HG02970 (cell line): Measurements from ENCODE around the gene TAS2R40.
"Not testable (repeated sequence)": the region's sequence is repeated elsewhere in the genome, so short reads cannot be mapped to it uniquely, and the experiment has no call there.

Source experiments
- ATAC-seq: cut with Tn5 transposase; IDR thresholded peaks from one replicate; pipeline ENCODE4 v1.9.1; 2021; ENCODE audit warnings: mild to moderate bottlenecking, moderate library complexity, moderate number of reproducible peaks; ENCODE audit not compliant: unreplicated experiment, low FRiP score

TAS2R40 gene

GRCh38 chr7:143221737-143222136 lies at the start of gene TAS2R40:
TAS2R40 (plus strand) TSS chr7:143222037; CDS start chr7:143222079, 42 bp downstream.
- ATAC-seq: no peak

DNA sequence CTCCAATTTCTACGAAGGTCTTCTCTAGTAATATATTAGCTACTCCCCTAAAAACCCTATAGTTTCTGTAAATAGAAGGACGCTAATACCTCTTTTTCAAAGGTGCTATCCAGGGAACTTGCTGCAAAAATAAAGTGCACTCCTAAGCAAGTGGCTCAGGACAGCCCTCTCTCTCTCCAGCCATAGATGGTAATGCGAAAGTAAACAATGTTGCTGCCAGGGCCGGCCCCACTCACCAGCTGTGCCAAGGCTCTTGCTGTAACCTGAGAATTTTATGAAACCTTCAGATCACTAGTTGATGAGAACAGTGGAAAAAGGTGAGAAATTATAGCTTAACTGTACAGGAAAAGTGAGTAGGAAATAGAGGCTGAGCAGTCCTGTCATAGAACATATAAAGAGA lies 49.5 kb upstream of the TAS2R40 start:
- ATAC-seq: no peak

DNA sequence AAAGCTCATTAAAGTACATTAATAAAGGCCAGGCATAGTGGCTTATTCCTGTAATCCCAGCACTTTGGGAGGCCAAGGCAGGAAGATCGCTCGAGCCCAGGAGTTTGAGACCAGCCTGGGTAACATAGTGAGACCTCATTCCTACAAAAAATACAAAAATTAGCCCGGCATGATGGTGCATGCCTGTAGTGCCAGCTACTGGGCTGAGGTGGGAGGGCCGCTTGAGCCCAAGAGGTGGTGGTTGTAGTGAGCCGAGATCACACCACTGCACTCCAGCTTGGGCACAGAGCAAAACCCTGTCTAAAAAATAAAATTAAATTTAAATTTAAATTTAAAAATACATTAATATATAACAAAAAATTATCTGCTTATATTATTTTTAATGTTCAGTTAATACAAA lies 45.7 kb upstream of the TAS2R40 start:
- ATAC-seq: no peak

DNA sequence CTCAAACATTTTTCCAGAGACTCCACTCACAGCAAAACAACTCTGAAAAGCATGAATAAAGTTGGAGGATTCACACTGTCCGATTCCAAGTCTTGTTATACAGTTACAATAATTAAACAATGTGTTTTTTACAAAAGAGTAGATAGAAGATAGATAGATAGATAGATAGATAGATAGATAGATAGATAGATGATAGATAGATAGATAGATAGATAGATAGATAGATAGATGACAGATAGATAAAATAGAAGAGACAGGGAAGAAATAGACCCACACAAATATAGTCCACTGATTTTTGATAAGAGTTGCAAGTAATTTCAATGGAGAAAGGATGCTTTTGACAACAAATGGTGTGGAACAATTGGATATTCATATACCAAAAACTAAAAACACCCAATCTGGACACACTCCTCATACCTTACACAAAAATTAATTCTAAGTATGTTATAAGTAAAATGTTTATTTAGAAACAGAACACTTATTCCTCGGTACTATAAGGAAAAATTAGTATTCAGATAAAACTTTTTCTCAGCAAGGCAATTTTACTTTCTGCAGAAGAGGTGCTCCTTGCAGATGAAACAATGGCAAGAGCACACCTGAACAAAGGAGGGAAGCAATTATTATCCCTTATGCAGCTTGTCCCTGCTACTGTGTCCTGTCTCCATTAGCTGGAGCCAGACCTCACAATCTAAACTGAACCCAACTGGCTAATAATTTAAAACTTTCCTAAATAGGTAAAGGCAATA lies 44.3 kb upstream of the TAS2R40 start:
- no peak for ATAC-seq

- not testable (repeated sequence) for ATAC-seq
These were observed 41.1 kb upstream of the TAS2R40 start for GRCh38 chr7:143180771-143181170.

DNA sequence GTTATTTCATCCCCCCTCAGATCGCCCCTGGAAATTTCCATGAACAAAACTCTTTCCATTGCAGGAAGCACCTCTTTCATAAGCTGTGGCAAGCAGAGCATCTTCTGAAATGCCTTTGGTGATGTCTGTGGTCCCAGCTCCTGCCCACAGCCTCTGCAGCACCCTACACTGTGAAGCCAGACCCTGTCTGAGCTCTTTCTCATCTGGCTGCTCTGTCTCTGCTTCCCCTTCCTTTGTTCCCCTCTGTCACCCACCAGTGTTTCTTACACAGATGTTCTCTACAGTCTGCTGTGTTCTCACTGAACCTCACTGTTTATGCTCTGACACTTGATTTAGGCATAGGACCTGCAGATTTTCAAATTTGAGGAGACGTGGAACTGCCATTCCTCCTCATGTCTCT lies 40.5 kb upstream of the TAS2R40 start:
- no peak for ATAC-seq

DNA sequence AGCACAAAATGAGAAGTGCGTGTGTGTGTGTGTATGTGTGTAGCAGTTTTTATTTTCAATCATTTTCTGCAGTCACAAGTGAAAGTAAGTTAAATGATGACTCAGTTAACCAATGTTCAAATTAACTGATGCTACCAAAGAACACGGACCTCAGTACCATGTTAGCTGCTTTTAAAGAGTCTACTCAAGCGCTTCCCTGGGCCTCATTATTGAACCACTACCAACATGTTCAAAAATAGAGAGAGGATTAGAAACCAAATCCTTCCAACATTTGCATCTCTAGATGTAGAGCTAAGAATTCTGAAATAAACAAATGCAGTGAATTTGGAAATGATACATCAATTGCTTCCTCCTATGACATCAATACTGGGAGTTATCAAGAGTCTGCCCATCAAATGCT lies 38.8 kb upstream of the TAS2R40 start, which contains the start of gene TAS2R39:
TSS of gene TAS2R39 (plus strand) at position 396 of the 400 bp plus-strand sequence. CDS start at position 396, 0 bp downstream.
- ATAC-seq: no peak

GRCh38 chr7:143185551-143185950 lies 36.3 kb upstream of the TAS2R40 start:
- no peak for ATAC-seq

- ATAC-seq: no peak
These were observed 32.8 kb upstream of the TAS2R40 start for GRCh38 chr7:143188994-143189393.

DNA sequence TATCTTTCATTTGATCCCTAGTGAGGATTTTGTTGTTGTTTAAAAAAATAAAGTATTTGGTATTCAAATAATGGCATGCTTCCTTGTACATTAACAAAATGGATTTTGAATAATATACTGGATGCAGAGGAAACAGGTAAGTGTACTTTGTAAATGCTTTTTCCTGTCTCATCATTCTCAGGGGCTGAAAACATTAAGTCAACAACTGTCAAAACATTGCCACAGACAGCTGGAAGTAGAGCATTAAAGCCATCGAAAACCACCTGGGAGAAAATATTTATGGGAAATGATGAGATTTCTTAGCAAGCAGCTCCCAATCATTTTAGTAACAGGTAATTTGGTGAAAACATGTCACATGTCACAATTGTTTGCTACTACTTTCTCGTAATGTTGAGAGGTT lies 28.0 kb upstream of the TAS2R40 start:
- ATAC-seq: no peak

- no peak for ATAC-seq
These were observed 22.8 kb upstream of the TAS2R40 start for GRCh38 chr7:143199040-143199439.

DNA sequence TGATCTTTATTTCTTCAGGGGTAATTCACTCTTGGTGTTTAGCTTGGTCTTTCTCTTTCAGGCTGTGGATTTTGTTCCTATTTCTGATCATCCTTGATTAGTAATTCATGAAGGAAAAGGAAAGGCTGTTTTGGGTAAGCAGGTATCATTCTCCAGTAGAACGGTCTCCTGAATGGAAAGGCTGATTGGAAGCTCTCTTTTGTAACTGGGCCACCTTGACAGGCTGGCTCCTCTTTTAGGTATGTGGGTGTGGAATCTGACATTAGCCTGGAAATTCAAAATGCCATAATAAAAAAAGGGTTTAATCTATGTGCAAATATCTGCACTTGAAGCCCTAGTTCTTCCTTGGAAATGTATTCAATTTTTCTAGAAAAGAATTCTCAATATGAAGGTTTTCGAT lies 19.7 kb upstream of the TAS2R40 start:
- no peak for ATAC-seq

DNA sequence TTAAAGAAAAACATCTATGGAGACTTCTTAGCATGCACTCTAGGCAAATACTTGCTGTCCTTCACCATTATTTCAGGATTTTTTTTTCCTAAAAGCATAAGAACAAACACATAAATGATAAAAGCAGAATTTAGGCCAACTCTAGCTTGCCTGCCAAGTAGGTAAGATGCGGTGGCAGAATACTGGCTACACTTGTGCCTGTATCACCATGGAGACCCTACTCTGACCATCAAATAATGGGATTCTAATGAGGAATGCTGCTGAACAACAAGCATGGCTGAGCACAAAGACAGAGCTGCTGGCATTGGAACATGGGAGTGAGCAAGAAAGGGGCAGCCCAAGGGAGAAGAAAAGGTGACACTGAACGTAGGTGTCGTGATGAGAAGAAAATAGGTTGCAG lies 18.5 kb upstream of the TAS2R40 start:
- ATAC-seq: no peak

DNA sequence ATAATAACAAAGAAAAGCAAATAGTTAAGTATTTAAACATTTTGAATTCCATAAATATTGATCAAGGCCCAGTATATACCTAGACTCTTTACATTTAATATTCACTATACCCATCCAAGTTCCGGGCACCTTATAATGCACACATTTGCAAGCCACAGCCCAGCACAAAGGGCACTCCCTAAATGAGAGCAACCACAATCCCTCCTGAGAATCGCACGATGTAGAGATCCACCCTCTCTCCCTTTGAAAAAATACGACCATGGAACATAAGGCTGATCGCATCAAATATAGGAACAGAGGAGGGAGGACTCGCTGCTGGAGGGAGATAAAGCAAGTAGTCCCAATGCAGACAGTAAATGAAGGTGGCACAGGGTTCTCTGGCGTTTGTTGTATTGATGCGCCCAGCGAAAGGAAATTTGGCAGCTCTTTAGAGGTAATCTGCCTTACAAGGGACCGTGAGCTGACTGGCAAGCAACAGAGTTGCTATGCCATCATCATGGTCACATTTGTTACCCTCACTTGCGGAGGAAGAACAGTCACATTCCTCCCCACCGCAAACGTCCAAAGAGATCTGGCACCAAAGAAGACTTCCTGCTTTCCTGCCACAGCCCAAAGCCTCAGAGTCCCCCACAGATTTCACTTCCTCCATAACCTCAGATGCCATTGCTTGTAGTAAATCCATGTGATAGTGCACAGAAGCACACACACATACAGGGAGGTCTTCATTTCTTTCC lies 16.1 kb upstream of the TAS2R40 start:
- ATAC-seq: no peak

DNA sequence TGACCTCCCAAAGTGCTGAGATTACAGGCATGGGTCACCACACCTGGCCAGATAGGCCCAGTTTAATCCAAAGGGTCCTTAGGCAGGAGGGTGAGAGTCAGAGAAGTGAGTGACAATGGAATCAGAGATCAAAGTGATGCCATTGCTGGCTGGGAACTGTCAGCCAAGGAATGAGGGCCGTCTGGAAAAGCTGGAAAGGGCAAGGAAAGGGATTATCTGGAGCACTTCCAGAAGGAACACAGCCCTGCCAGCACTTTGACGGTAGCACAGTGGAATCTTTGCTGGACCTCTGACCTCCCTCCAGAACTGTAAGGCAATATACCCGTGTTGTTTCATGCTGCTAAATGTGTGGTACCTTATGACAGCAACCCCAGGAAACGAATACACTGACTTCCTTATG lies 11.3 kb upstream of the TAS2R40 start:
- no peak for ATAC-seq

- not testable (repeated sequence) for ATAC-seq
These were observed 8.4 kb upstream of the TAS2R40 start for GRCh38 chr7:143213478-143213877.

DNA sequence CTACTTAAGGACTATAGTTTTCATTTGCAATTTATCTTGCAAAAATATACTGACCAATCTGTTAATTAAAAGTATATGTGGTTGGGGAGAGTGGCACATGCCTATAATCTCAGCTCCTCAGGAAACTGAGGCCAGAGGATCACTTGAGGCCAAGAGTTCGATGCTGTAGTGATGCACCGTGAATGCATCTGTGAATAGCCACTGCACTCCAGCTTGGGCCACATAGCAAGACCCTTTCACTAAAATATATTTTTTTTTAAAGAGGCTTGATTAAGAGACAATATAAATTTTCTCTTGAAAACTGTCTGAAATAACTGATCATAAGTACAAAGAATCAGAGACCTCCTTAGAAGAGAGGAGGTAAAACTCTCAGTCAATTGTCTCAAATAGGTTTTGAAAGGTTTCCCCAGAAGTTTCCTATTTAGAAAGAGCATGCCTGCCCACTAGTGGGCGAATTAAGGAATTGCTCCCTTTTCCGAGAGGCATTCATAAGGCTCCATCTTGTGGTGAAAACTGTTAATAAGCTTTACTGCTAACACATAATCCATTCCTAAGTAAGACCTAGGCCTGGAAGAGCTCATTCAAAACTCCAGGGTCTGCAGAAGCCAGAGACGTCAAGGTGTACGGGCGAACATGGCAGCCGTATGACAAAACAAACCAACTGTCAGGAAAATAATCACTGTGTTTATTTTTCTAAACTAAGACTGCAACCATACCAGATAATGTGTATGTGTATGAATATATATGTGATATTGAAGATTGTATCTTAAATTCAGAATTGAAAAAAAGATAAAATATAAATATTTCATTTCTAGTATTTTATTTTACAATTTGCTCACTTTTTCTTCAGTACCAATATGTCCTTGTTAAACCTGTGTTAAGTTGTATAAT lies 6.8 kb upstream of the TAS2R40 start:
- peak; percentile 89 for ATAC-seq

- no peak for ATAC-seq
These were observed 5.7 kb upstream of the TAS2R40 start for GRCh38 chr7:143216151-143216550.

GRCh38 chr7:143216686-143217085 lies 5.2 kb upstream of the TAS2R40 start:
- ATAC-seq: no peak

GRCh38 chr7:143217806-143218205 lies 4.0 kb upstream of the TAS2R40 start:
- ATAC-seq: no peak

GRCh38 chr7:143221286-143221685 lies 551 bp upstream of the TAS2R40 start:
- no peak for ATAC-seq
